Bladder microvascular endothelial cell (primary cell): Measurements from ENCODE around the gene GASK1A. TPM values are rescaled to one million over a fixed set of nuclear protein-coding genes. Genes with fewer than 3 reads are reported as not detected.

ENCODE experiments used
- total RNA-seq: library from RNA; depleted of rRNA; stranded (reverse); fragments of >200 nt; gene quantifications from 2 replicates; pipeline ENCODE4 v1.2.3, GENCODE V29; 2014

Gene GASK1A
- under 0.01 TPM in 1 of 2 replicates, not detected in the other for total RNA-seq

DNA sequence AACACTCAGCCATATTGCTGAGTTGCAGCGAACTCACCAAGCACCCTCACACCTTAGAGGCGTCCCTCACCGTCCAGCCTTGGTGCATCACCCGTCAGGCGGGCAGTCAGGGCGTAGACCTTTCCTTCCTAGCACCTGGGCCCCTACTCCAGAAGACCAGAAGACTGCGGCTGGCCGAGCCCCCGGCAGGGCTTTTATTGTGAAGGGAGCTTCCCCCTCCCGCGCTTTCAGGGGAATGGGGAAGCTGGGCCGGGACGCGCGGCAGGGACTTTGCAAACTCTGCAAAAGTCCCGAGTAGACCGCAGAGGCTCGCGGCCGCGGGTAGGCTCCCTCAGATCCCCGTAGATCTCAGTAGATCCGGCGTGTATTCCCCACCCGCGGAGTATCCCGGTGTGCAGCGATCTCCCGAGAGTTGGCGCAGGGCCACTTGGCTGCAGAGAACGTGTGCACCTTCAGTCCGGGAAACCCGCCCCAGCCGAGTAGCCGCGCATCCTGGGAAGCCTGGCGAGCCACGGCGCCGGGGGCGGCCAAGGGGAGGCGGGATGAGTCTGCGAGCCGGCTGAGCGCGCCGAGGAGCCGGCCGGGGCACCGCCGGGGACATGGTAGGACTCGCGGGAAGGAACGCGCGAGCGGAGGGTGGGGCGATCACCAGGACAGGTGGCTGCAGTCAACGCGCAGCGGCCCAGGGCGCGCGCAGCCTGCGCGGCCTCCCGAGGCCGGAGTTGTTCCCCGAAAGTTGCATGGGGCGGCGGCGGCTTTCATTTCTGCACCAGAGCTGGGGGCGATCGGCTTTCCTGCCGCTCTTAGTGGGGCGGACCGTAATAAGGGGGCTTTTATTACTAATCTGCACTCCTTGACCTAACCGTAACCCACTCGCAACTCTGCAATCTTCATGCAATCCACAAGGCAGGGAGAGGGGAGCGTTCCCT is at the start of gene GASK1A:
Gene GASK1A, plus strand, starts transcription at position 268 of the 929 bp plus-strand sequence. Its CDS starts 332 bp downstream, at position 600.

DNA sequence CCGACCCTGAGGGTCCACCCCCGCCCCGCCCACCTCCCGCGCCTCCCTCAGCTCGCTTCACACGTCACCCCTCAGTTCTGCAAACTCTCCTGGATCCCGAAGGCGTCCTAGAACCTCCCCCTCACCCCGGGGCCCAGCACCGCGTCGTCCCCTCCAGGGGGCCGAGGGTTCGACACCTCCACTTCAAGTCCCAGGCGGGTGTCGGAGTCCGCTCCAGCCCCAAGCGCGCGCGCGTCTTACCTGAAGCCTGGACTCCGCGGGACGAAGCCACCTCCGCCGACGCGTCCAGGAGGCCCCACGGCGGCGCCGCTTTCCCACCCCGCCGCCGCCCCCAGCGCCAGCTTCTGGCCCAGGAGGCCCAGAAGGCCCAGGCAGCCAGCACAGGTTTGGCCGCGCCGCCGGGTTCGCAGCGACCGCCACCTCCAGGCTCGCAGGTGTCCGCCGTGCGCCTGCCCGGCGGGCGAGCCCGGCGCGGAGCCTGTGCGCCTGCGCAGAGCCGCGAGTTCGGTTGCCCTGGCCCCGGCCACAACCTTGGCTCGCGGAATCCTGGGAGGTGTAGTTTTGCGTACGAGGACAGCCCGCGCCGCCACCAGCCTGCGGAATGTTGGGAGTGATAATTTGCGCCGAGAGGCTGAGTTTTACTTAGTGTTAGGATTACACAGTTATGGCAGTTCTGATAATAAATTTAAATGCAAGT is 126.6 kb downstream of the GASK1A start, which contains the start of gene POMGNT2:
Gene POMGNT2, minus strand, starts transcription at position 484 of the 697 bp plus-strand sequence. CDS start 24,648 bp downstream, outside the sequence.

Other genes with a start within 250 kb of the GASK1A start
- gene CCDC13, start 206.1 kb upstream of the GASK1A start, total RNA-seq, result 0.57 TPM in 1 of 2 replicates, not detected in the other
- 79.0 and 99.9 TPM in 2 replicates for gene HIGD1A, start 174.8 kb upstream of the GASK1A start, total RNA-seq
- gene ACKR2, start 169.9 kb upstream of the GASK1A start, total RNA-seq, result 0.16 and 6.9 TPM in 2 replicates
- not detected in 2 replicates for gene CYP8B1, start 103.4 kb upstream of the GASK1A start, total RNA-seq
- 0.81 and 3.3 TPM in 2 replicates for gene ZNF662, start 73.2 kb upstream of the GASK1A start, total RNA-seq
- gene POMGNT2, start 126.8 kb downstream of the GASK1A start, total RNA-seq, result 3.2 and 6.2 TPM in 2 replicates